OCI-LY1 (cell line): Measurements from ENCODE around the gene LRP8.

ENCODE experiments used
- EZH2 ChIP-seq: fragments of 200-600 bp; sonication (generic), shearing (Covaris generic); IDR thresholded peaks from 2 replicates; pipeline ENCODE4 v1.8.0; 2017; ENCODE audit warnings: borderline replicate concordance, mixed run types, mild to moderate bottlenecking, antibody characterized with exemption, low read length, moderate library complexity, mixed read lengths
- TF ChIP-seq, protein P1 (sequence below): fragments of 200-600 bp; sonication (generic), shearing (Covaris generic); IDR thresholded peaks from 2 replicates; pipeline ENCODE4 v1.5.1; 2017; ENCODE audit warnings: mild to moderate bottlenecking, antibody characterized with exemption, low read length, moderate library complexity, mixed read lengths

DNA sequence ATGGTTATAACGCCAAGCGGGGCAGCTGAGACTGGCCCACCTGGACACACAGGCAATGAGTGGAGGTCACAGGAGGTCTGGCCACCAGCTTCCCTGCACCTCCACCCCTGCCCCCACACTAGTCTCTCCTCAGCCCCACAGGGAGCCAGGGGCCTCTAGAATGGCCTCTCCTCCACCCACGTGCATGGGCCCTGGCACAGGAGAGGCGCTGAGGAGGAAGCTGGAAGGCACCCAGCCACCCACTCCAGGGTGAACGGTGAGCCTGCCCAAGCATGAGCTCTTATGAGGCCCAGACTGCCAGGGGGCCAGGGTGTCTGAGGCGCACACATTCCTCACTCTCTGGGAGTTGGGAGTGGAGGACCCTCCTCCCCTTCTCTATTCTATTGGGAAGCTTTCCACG lies 22.2 kb downstream of the LRP8 start:
- TF ChIP-seq, protein P1, sequence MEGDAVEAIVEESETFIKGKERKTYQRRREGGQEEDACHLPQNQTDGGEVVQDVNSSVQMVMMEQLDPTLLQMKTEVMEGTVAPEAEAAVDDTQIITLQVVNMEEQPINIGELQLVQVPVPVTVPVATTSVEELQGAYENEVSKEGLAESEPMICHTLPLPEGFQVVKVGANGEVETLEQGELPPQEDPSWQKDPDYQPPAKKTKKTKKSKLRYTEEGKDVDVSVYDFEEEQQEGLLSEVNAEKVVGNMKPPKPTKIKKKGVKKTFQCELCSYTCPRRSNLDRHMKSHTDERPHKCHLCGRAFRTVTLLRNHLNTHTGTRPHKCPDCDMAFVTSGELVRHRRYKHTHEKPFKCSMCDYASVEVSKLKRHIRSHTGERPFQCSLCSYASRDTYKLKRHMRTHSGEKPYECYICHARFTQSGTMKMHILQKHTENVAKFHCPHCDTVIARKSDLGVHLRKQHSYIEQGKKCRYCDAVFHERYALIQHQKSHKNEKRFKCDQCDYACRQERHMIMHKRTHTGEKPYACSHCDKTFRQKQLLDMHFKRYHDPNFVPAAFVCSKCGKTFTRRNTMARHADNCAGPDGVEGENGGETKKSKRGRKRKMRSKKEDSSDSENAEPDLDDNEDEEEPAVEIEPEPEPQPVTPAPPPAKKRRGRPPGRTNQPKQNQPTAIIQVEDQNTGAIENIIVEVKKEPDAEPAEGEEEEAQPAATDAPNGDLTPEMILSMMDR, result no peak
- no peak for TF ChIP-seq EZH2
